PFSK-1 (cell line): ENCODE data around the gene FGF14.

Source experiments
- FOXP2 ChIP-seq: optimal IDR thresholded peaks from 2 replicates; pipeline ENCODE3; 2011; ENCODE audit warnings: borderline replicate concordance, control low read depth, inconsistent platforms; ENCODE audit not compliant: insufficient read depth; ENCODE audit errors: extremely low read length, extremely low read depth
- POLR2AphosphoS5 ChIP-seq: IDR thresholded peaks from 2 replicates; pipeline ENCODE4 v1.6.1; 2012; ENCODE audit warnings: low read depth, mild to moderate bottlenecking, control low read depth, low read length, moderate library complexity
- REST ChIP-seq, 2 experiments: IDR thresholded peaks; 2 replicates each; pipeline versions ENCODE4 v1.6.1 to v1.8.0; 2011 to 2012; ENCODE audit warnings: low read depth in 2 of 2, low read length in 2 of 2, control low read depth in 1 of 2, inconsistent platforms in 1 of 2, mild to moderate bottlenecking in 1 of 2, moderate library complexity in 1 of 2; ENCODE audit not compliant: insufficient read depth in 1 of 2
- TAF1 ChIP-seq: IDR thresholded peaks from 2 replicates; pipeline ENCODE4 v1.6.1; 2012; ENCODE audit warnings: low read length, control low read depth, borderline replicate concordance; ENCODE audit not compliant: insufficient read depth

- no peak for TF ChIP-seq POLR2AphosphoS5
- TF ChIP-seq REST (IDR thresholded peaks at IDR 0.05; ENCODE audit: insufficient read depth in 1 of 2, low read depth in 2 of 2, low read length in 2 of 2), result no peak
- no peak for TF ChIP-seq TAF1
- TF ChIP-seq FOXP2, result no peak
Observed at GRCh38 chr13:101703081-101703480, 698.8 kb downstream of the FGF14 start.
